ENCODE data around the gene KY. TPM values are rescaled to one million over a fixed set of nuclear protein-coding genes. Genes with fewer than 3 reads are reported as not detected.
"Not testable (repeated sequence)": the region's sequence is repeated elsewhere in the genome, so short reads cannot be mapped to it uniquely, and the experiment has no call there.

KY gene
- total RNA-seq, 4 donors from 2014 or later = 0.09 to 0.13 TPM; not detected in 2

DNA sequence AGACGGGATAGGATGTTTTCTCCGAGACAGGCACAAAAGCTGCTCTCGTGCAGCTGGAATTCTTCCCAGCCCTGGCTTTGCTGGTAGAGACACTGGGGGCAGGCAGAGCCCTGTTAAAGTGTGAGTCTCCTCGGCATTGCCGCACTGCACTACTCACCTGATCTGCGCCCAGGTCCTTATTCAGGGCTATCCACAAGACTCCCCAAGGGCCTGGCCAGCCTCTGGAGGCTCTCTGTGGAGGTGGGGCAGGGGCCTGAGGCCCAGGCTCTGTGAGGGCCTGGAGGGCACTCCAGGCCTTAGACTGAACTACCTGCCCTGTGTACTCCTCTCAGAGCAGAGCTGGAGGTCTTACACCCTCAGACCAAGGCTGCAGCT lies 48.4 kb downstream of the KY start:
- ATAC-seq (ENCODE audit: low FRiP score) (no peak), DNase-seq (ENCODE audit: low spot score) (no peak)
- TF ChIP-seq, protein P1, sequence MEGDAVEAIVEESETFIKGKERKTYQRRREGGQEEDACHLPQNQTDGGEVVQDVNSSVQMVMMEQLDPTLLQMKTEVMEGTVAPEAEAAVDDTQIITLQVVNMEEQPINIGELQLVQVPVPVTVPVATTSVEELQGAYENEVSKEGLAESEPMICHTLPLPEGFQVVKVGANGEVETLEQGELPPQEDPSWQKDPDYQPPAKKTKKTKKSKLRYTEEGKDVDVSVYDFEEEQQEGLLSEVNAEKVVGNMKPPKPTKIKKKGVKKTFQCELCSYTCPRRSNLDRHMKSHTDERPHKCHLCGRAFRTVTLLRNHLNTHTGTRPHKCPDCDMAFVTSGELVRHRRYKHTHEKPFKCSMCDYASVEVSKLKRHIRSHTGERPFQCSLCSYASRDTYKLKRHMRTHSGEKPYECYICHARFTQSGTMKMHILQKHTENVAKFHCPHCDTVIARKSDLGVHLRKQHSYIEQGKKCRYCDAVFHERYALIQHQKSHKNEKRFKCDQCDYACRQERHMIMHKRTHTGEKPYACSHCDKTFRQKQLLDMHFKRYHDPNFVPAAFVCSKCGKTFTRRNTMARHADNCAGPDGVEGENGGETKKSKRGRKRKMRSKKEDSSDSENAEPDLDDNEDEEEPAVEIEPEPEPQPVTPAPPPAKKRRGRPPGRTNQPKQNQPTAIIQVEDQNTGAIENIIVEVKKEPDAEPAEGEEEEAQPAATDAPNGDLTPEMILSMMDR (IDR thresholded peaks at IDR 0.05) = no peak

DNA sequence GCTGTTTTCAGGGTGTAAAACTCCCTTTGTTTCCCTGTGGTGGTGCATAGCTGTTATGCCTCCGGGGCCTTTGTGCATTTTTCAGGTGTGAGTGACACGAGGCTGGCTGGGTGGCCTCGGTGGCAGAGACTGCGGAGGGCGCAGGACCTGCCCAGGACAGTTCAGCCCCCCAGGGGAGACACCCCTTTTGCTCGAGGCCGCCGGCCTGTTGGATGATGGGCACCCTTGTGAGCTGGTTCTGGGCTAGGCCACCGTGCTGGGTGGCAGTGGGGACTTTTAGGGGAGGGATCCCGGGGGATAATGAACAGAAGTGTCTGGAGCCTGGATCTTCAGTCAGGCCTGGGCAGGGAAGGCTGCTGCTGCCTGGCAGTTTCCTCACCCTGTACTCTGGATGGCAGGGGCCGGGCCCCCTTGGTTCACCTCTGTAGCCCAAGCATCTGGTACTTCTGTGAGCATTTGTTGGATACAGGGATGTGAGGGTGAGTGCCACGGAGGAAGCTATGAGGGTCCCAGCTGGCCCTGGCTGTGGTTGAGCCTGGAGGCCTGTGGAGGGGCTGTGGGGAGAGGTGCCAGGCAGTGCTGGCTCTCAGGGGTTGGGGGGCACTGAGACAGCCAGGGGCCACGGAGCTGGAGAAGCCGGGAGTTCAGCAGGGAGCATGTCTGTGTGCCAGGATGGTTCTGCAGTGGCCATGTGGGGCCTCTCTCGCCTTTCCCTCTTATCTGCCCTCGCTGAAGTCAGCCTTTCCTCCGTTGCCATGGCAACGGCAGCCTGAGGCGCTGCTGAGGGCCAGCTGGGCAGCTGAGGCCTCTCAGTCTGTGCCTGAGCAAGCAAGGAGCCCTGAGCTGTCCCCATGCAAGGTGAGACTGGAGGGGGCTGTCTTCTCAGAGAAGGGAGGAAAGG lies 49.0 kb downstream of the KY start:
- DNase-seq (ENCODE audit: low spot score) = no peak
- no peak for ATAC-seq (ENCODE audit: low FRiP score)
- TF ChIP-seq, protein P1 (IDR thresholded peaks at IDR 0.05) = no peak

DNA sequence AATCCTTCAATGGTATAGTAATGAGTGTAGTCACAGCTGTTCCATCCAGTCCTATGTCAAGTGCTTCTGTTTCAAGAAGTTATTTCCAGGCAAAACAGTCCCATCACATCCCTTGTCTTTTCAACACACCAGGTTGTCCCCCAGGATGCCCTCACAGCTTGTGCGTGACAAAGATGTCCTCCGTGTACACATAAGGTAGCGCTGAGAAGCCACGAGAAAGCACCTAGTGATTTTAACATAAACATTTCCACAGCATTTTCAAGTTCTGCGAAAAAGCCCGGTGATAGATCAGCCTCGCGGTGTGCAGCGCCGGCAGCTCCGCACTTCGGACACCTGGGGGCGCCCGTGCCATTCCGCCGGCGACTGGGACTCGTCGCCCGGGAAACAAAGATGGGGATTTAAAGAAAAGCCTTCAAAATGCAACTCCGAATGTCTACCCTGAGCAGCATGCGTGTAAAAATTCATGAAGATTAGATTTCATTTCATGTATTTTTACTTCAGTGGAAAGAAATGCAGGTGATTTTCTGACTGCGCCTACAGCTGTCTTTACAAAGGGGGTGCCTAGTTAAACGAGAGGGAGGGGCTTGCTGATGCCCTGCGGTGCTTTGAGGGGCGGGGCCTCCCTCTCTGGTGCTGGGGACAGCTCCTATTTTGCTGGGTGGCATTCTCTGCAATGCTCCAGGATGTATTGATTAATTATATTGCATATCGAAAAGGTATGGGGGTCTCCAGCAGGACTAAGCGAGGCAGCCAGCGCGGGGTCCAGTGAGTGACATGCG lies 49.9 kb downstream of the KY start:
- no peak for DNase-seq (ENCODE audit: low spot score)
- no peak for ATAC-seq (ENCODE audit: low FRiP score)
- TF ChIP-seq, protein P1 (IDR thresholded peaks at IDR 0.05) = no peak

DNA sequence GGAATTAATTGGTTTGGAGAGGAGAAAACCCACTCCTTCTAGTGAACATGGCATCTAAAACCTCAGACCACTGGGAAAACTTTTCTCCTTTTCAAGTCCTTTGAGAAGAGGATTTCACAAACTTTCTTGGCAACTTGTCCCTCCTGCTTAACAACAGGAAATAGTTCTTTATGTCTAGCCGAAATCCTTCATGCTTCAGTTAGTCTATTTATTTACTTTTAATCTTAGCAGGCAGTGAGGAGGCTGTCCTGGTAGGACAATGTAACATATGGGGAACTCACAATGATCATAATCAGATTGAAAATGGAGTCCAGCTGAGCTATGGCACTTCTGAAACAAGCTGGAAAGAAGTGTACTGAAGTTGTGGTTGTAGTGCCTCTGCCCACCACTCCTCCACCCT lies 50.6 kb downstream of the KY start:
- DNase-seq (ENCODE audit: low spot score) (no peak), ATAC-seq (ENCODE audit: low FRiP score) (no peak)
- TF ChIP-seq, protein P1 (IDR thresholded peaks at IDR 0.05) = no peak

DNA sequence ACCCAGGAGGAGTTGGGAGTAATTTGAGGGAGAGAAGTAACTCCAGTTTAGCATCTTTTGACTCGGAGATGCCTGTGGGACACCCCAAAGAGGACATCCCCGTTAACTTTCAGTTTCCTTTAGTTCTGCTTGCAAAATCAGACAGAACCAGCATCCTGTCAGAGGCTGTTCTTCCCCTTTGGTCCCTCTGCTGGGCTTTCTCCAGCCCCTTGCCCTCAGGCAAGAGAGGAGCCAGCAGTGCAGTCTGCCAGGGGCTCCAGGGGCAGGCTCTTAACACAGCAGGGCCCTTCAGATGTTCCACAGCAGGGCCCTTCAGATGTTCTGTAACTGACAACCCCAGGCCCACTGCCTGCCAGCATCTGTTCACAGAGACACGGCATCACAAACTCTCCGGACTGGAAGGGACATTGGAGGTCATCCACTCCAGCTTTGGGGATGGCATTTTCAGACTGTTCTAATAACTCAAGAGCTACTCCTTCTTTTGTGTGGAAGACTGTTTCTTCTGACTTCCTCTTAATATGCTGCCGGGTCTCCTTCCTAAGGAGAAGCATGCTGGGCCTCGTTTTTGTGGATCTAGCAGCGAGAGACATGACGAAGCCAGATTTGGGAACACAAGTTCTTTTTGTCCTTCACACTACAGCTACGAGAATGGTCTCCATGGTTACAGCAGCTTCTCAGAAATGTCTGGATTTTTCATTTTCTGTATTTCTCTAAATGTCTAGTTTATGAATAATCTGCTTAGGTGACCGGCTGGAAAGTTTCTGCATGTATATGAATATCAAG lies 51.9 kb downstream of the KY start:
- ATAC-seq (ENCODE audit: low FRiP score) = no peak
- TF ChIP-seq, protein P1 (IDR thresholded peaks at IDR 0.05) = no peak
- no peak for DNase-seq (ENCODE audit: low spot score)

DNA sequence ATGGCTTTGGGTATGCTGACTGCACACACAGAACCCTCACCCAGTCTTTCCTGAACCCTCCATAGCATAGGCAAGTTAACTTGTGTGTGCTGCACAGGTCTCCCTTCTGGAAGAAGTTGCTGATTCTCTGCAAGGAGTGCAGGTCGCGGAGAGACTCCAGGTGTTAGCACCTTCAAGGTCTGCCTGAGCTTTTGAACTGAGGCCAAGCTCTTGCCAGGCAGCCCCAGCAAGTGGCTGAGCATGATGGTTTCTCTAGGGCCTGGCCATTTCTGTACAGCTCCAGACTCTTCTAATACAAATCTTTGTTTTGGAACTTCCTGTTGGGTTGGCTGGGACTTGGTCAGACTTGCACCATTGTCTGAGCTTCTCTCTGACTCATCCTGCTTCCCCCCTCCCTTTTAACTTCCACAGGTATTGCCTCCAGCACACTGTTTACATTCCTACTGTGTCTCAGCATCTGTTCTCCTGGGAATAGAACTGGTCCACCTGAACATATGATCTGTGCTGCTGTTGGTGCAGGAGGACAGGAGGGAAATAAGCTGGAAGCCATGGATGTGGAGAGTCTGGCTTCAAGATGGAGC lies 53.3 kb downstream of the KY start:
- ATAC-seq (ENCODE audit: low FRiP score) (no peak), DNase-seq (ENCODE audit: low spot score) (no peak)
- TF ChIP-seq, protein P1 (IDR thresholded peaks at IDR 0.05) = no peak

DNA sequence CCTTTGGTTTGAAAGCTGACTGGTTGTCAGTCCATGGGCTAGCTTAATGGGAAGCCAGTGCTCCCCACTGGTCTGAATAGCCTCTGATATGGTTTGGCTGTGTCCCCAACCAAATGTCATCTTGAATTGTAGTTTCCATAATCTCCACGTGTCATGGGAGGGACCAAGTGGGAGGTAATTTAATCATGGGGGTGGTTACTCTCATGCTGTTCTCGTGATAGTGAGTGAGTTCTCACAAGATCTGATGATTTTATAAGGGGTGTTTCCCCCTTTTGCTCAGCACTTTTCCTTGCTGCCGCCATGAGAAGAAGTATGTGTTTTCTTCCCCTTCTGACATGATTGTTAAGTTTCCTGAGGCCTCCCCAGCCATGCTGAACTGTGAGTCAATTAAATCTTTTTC lies 55.8 kb downstream of the KY start:
- not testable (repeated sequence) for ATAC-seq (ENCODE audit: low FRiP score); DNase-seq (ENCODE audit: low spot score)
